Motor neuron (in vitro differentiated cells): Measurements from ENCODE around the gene GPC1. TPM values are rescaled to one million over a fixed set of nuclear protein-coding genes. Genes with fewer than 3 reads are reported as not detected.
A peak's percentile ranks its signal among the peaks of the same experiment; 100 is the strongest.

Experiments
- ATAC-seq, 8 experiments: fragments of 200-7000 bp; cut with Tn5 transposase; replicated peaks in 6 of 8; 2 replicates each; pipeline ENCODE4 v1.8.0; 2021; ENCODE audit warnings: mild to moderate bottlenecking in 8 of 8, moderate library complexity in 8 of 8
- H3K27ac ChIP-seq, 2 donors: fragments of 250-450 bp; sonication (Bioruptor Pico); 2 replicates each; pipeline ENCODE4 v1.9.0; 2021; ENCODE audit warnings: antibody characterized with exemption in 2 of 2, mild to moderate bottlenecking in 2 of 2, moderate library complexity in 1 of 2
- H3K4me1 ChIP-seq, 2 donors: fragments of 250-450 bp; sonication (Bioruptor Pico); replicated peaks in 1 of 2; 2 replicates each; pipeline ENCODE4 v1.6.1; 2021; ENCODE audit warnings: antibody characterized with exemption in 2 of 2, mild to moderate bottlenecking in 2 of 2, moderate library complexity in 1 of 2
- H3K4me3 ChIP-seq, 5 donors: fragments of 250-450 bp; sonication (Bioruptor Pico); 2 replicates each; pipeline ENCODE4 v1.9.0; 2021; ENCODE audit warnings: antibody characterized with exemption in 5 of 5, mild to moderate bottlenecking in 5 of 5, moderate library complexity in 4 of 5
- WGBS, 10 experiments: fragments of 450-650 bp; shearing (Covaris generic); methylation state at CpG; one replicate each; pipeline ENCODE4 v1.0.0; 2022; 5-methylcytosine and 5-hydroxymethylcytosine counted together
- in situ Hi-C, 9 experiments: fragments of 400-800 bp; cut with MboI; loops; one replicate each; pipeline ENCODE4 v1.15.0; 2021; ENCODE audit warnings: low sequenced_read_pairs in 9 of 9, low pct_unique_long_range_greater_than_20kb in 2 of 9; ENCODE audit not compliant: unreplicated experiment in 9 of 9
- total RNA-seq, 8 experiments: library from RNA; unstranded; fragments of 300-600 nt; gene quantifications; 2 replicates each; pipeline versions ENCODE4 v1.2.3 to v1.2.4, GENCODE V29; 2022

Gene GPC1
- total RNA-seq, 8 experiments from 2014 or later = 3.8 to 44.1 (median 18.0) TPM

GRCh38 chr2:240446664-240447175, 11.3 kb downstream of the GPC1 start:
- no peak overlapping the region for H3K27ac ChIP-seq
- H3K4me1 ChIP-seq = peaks cover 23 to 25% of the 10 kb centered on the region in 2 donors
- in situ Hi-C loops = loop anchor here in 8 of 9 experiments (25.0 kb wide), 3 partner anchors 209 to 384 kb away; partner anchors contain the start of gene OR6B3 (in 3 of the 8)
- no peak for ATAC-seq
- H3K4me3 ChIP-seq = no peak overlapping the region
- 80 to 100% (median 100%) methylated on average over 1 to 2 of the region's 12 CpGs; no CpG with 5 or more reads in 7 of the 10 experiments for WGBS, 10 experiments

GRCh38 chr2:240447331-240447730, 11.9 kb downstream of the GPC1 start:
- Histone ChIP-seq H3K27ac (no peak overlapping the region), H3K4me3 (no peak overlapping the region), H3K4me1 (peaks cover 29 to 31% of the 10 kb centered on the region in 2 donors)
- WGBS, 10 experiments = 71 to 78% (median 72%) methylated on average over 4 to 12 of the region's 22 CpGs; no CpG with 5 or more reads in 7 of the 10 experiments
- in situ Hi-C loops = loop anchor here in 8 of 9 experiments (25.0 kb wide), 3 partner anchors 210 to 385 kb away; partner anchors contain the start of gene OR6B3 (in 3 of the 8)
- no peak for ATAC-seq

- 60 to 100% (median 93%) methylated on average over 1 to 6 of the region's 15 CpGs; no CpG with 5 or more reads in 4 of the 10 experiments for WGBS, 10 experiments
- Histone ChIP-seq H3K27ac (no peak overlapping the region), H3K4me3 (no peak overlapping the region), H3K4me1 (peaks cover 29 to 31% of the 10 kb centered on the region in 2 donors)
- ATAC-seq = no peak
- in situ Hi-C loops = loop anchor here in 8 of 9 experiments (25.0 kb wide), 3 partner anchors 211 to 386 kb away; partner anchors contain the start of gene OR6B3 (in 3 of the 8)
Measured at GRCh38 chr2:240447934-240448333, 12.5 kb downstream of the GPC1 start.

- in situ Hi-C loops = loop anchor here in 8 of 9 experiments (25.0 kb wide), 3 partner anchors 211 to 386 kb away; partner anchors contain the start of gene OR6B3 (in 3 of the 8)
- ATAC-seq = no peak
- no peak overlapping the region for H3K27ac ChIP-seq
- no peak overlapping the region for H3K4me3 ChIP-seq
- H3K4me1 ChIP-seq = peaks cover 29 to 31% of the 10 kb centered on the region in 2 donors
- WGBS, 10 experiments = 80 to 100% (median 100%) methylated on average over 1 to 3 of the region's 23 CpGs; no CpG with 5 or more reads in 5 of the 10 experiments
Measured at GRCh38 chr2:240448387-240449274, 13.2 kb downstream of the GPC1 start.

- whole genome bisulfite sequencing, 10 experiments = 55 to 92% (median 71%) methylated on average over 1 to 12 of the region's 22 CpGs; no CpG with 5 or more reads in 2 of the 10 experiments
- H3K27ac ChIP-seq = peak overlapping the region; percentile 49 to 74
- peaks cover 29 to 37% of the 10 kb centered on the region in 2 donors for H3K4me1 ChIP-seq
- peak in 6 of 8 experiments; percentile 7 to 35 (median 28) for ATAC-seq
- no peak overlapping the region for H3K4me3 ChIP-seq
- in situ Hi-C loops = loop anchor here in 8 of 9 experiments (25.0 kb wide), 4 partner anchors 88 to 388 kb away; partner anchors contain the start of gene OR6B3 (in 3 of the 8)
Measured at GRCh38 chr2:240449764-240450531, 14.5 kb downstream of the GPC1 start.

- no peak overlapping the region for H3K4me3 ChIP-seq
- peaks cover 34 to 43% of the 10 kb centered on the region in 2 donors for H3K4me1 ChIP-seq
- WGBS, 10 experiments = 100% methylated on average over 1 of the region's 16 CpGs; no CpG with 5 or more reads in 9 of the 10 experiments
- in situ Hi-C loops = loop anchor here in 1 of 9 experiments (25.0 kb wide), 1 partner anchor 88 kb away; no protein-coding TSS in a partner anchor
- peak in 1 of 8 experiments; percentile 2 for ATAC-seq
- peak overlapping the region; percentile 49 to 74 for H3K27ac ChIP-seq
Measured at GRCh38 chr2:240450532-240451107, 15.2 kb downstream of the GPC1 start.

- Histone ChIP-seq H3K4me3 (no peak overlapping the region), H3K27ac (peak overlapping the region; percentile 49 to 90), H3K4me1 (peaks cover 39 to 49% of the 10 kb centered on the region in 2 donors)
- in situ Hi-C loops = loop anchor here in 1 of 9 experiments (25.0 kb wide), 1 partner anchor 89 kb away; no protein-coding TSS in a partner anchor
- ATAC-seq = no peak
- WGBS, 10 experiments = 67 to 80% methylated on average over 1 to 3 of the region's 13 CpGs; no CpG with 5 or more reads in 8 of the 10 experiments
Measured at GRCh38 chr2:240451108-240451611, 15.7 kb downstream of the GPC1 start.

GRCh38 chr2:240451791-240452461, 16.5 kb downstream of the GPC1 start:
- in situ Hi-C loops = loop anchor here in 1 of 9 experiments (25.0 kb wide), 1 partner anchor 90 kb away; no protein-coding TSS in a partner anchor
- peak overlapping the region; percentile 51 to 91 (median 76) for H3K4me3 ChIP-seq
- WGBS, 10 experiments = 60 to 80% (median 70%) methylated on average over 1 to 4 of the region's 20 CpGs; no CpG with 5 or more reads in 7 of the 10 experiments
- peaks cover 47 to 56% of the 10 kb centered on the region in 2 donors for H3K4me1 ChIP-seq
- ATAC-seq = peak in 5 of 8 experiments; percentile 0 to 7 (median 5)
- peak overlapping the region; percentile 90 to 93 for H3K27ac ChIP-seq

- WGBS, 10 experiments = no CpG with 5 or more reads among the region's 103 CpGs
- H3K4me1 ChIP-seq = peaks cover 51 to 62% of the 10 kb centered on the region in 2 donors
Measured at GRCh38 chr2:240452462-240453256, 17.2 kb downstream of the GPC1 start.

GRCh38 chr2:240453461-240454105, 18.1 kb downstream of the GPC1 start:
- H3K4me3 ChIP-seq = peak overlapping the region; percentile 53 to 93 (median 64)
- in situ Hi-C loops = loop anchor here in 1 of 9 experiments (25.0 kb wide), 1 partner anchor 91 kb away; no protein-coding TSS in a partner anchor
- peak in 4 of 8 experiments; percentile 0 to 18 (median 4) for ATAC-seq
- peaks cover 58 to 65% of the 10 kb centered on the region in 2 donors for H3K4me1 ChIP-seq
- peak overlapping the region; percentile 94 to 98 for H3K27ac ChIP-seq
- 0 to 10% methylated on average over 2 of the region's 81 CpGs; no CpG with 5 or more reads in 8 of the 10 experiments for WGBS, 10 experiments

More at GRCh38 chr2:240452462-240453256, 17.2 kb downstream of the GPC1 start:
- in situ Hi-C loops = loop anchor here in 1 of 9 experiments (25.0 kb wide), 1 partner anchor 90 kb away; no protein-coding TSS in a partner anchor
- peak; percentile 65 to 87 (median 68) for ATAC-seq
- Histone ChIP-seq H3K27ac (peak overlapping the region; percentile 90 to 93), H3K4me3 (peak overlapping the region; percentile 51 to 91 (median 76))
